Measurements from ENCODE around the gene RAVER1. TPM values are rescaled to one million over a fixed set of nuclear protein-coding genes. Genes with fewer than 3 reads are reported as not detected.
A peak's percentile ranks its signal among the peaks of the same experiment; 100 is the strongest.

The RAVER1 gene
- total RNA-seq, 2 experiments from 2014 or later, result 35.7 to 90.7 TPM

GRCh38 chr19:10353793-10354391, 20.6 kb upstream of the RAVER1 start:
- peak; percentile 78 for DNase-seq (ENCODE audit: low spot score)
- no peak overlapping the region for H2AFZ ChIP-seq (ENCODE audit: low read length)
- no peak overlapping the region for H3K4me2 ChIP-seq (ENCODE audit: low read length)
- H3K4me3 ChIP-seq (ENCODE audit: low read depth, low read length, poor library complexity, severe bottlenecking), result no peak overlapping the region
- no TSS peak for BruUV-seq (replicated peaks)
- CTCF ChIA-PET (ENCODE audit: unreplicated experiment), result no interaction called here
- POLR2A ChIA-PET, result no interaction called here
- intact Hi-C loops (cut with micrococcal nuclease; ENCODE audit: unreplicated experiment), result loop anchor here (2.0 kb wide), 1 partner anchor 35 kb away; no protein-coding TSS in a partner anchor
- H4K20me1 ChIP-seq (ENCODE audit: insufficient read depth, low read length), result no peaks in the 10 kb centered on the region
- H3K27ac ChIP-seq (ENCODE audit: low read depth, low read length, poor library complexity, severe bottlenecking), result no peak overlapping the region
- H3K9me2 ChIP-seq (ENCODE audit: insufficient read depth, low read length), result no peaks in the 10 kb centered on the region
- no peaks in the 10 kb centered on the region for H3K4me1 ChIP-seq (ENCODE audit: insufficient read depth, low read length, poor library complexity, severe bottlenecking)
- no peaks in the 10 kb centered on the region for H3K79me2 ChIP-seq (ENCODE audit: insufficient read depth, low read depth, low read length)
- H3K9me3 ChIP-seq (ENCODE audit: low read length), result no peaks in the 10 kb centered on the region
- H3K36me3 ChIP-seq (ENCODE audit: insufficient read depth, low read length), result peaks cover 71% of the 10 kb centered on the region
- no peak for TF ChIP-seq CTCF (conservative IDR thresholded peaks at IDR 0.05; ENCODE audit: low read length)
- no peak for TF ChIP-seq EZH2phosphoT487 (IDR thresholded peaks at IDR 0.05; ENCODE audit: borderline replicate concordance, low read depth, low read length)

- POLR2A ChIA-PET, result no interaction called here
- H3K4me1 ChIP-seq (ENCODE audit: insufficient read depth, low read length, poor library complexity, severe bottlenecking), result no peaks in the 10 kb centered on the region
- BruUV-seq (replicated peaks), result no TSS peak
- H3K4me2 ChIP-seq (ENCODE audit: low read length), result no peak overlapping the region
- intact Hi-C loops (cut with micrococcal nuclease; ENCODE audit: unreplicated experiment), result loop anchor here (2.0 kb wide), 1 partner anchor 34 kb away; no protein-coding TSS in a partner anchor
- peaks cover 64% of the 10 kb centered on the region for H3K36me3 ChIP-seq (ENCODE audit: insufficient read depth, low read length)
- H3K27ac ChIP-seq (ENCODE audit: low read depth, low read length, poor library complexity, severe bottlenecking), result no peak overlapping the region
- CTCF ChIA-PET (ENCODE audit: unreplicated experiment), result no interaction called here
- H2AFZ ChIP-seq (ENCODE audit: low read length), result no peak overlapping the region
- no peaks in the 10 kb centered on the region for H3K9me3 ChIP-seq (ENCODE audit: low read length)
- H4K20me1 ChIP-seq (ENCODE audit: insufficient read depth, low read length), result no peaks in the 10 kb centered on the region
- no peak for DNase-seq (ENCODE audit: low spot score)
- TF ChIP-seq EZH2phosphoT487 (IDR thresholded peaks at IDR 0.05; ENCODE audit: borderline replicate concordance, low read depth, low read length), result no peak
- no peak for TF ChIP-seq CTCF (conservative IDR thresholded peaks at IDR 0.05; ENCODE audit: low read length)
- H3K9me2 ChIP-seq (ENCODE audit: insufficient read depth, low read length), result no peaks in the 10 kb centered on the region
- no peaks in the 10 kb centered on the region for H3K79me2 ChIP-seq (ENCODE audit: insufficient read depth, low read depth, low read length)
- H3K4me3 ChIP-seq (ENCODE audit: low read depth, low read length, poor library complexity, severe bottlenecking), result no peak overlapping the region
These were observed 19.7 kb upstream of the RAVER1 start for GRCh38 chr19:10352764-10353671.

- Histone ChIP-seq H3K4me3 (ENCODE audit: low read depth, low read length, poor library complexity, severe bottlenecking) (no peak overlapping the region), H3K79me2 (ENCODE audit: insufficient read depth, low read depth, low read length) (no peaks in the 10 kb centered on the region), H3K4me2 (ENCODE audit: low read length) (no peak overlapping the region), H3K36me3 (ENCODE audit: insufficient read depth, low read length) (peaks cover 17% of the 10 kb centered on the region), H3K27ac (ENCODE audit: low read depth, low read length, poor library complexity, severe bottlenecking) (no peak overlapping the region), H3K9me2 (ENCODE audit: insufficient read depth, low read length) (no peaks in the 10 kb centered on the region), H3K9me3 (ENCODE audit: low read length) (no peaks in the 10 kb centered on the region), H2AFZ (ENCODE audit: low read length) (no peak overlapping the region), H4K20me1 (ENCODE audit: insufficient read depth, low read length) (no peaks in the 10 kb centered on the region), H3K4me1 (ENCODE audit: insufficient read depth, low read length, poor library complexity, severe bottlenecking) (peaks cover 2% of the 10 kb centered on the region)
- DNase-seq (ENCODE audit: low spot score), result no peak
- POLR2A ChIA-PET, result no interaction called here
- BruUV-seq (replicated peaks), result no TSS peak
- CTCF ChIA-PET (ENCODE audit: unreplicated experiment), result no interaction called here
- intact Hi-C loops (cut with micrococcal nuclease; ENCODE audit: unreplicated experiment), result no loop called here
- TF ChIP-seq EZH2phosphoT487 (IDR thresholded peaks at IDR 0.05; ENCODE audit: borderline replicate concordance, low read depth, low read length) (no peak), CTCF (conservative IDR thresholded peaks at IDR 0.05; ENCODE audit: low read length) (no peak)
These were observed 13.2 kb upstream of the RAVER1 start for GRCh38 chr19:10346509-10346908.

Data from OCI-LY7 (cell line).